ENCODE results near the gene ZIC3. TPM values are rescaled to one million over a fixed set of nuclear protein-coding genes. Genes with fewer than 3 reads are reported as not detected.

ZIC3 gene
- total RNA-seq, 1 experiment from 2014 or later, result 126 TPM

- H2BK5ac ChIP-seq (ENCODE audit: insufficient read length, low read length), result no peak overlapping the region
- Mint-ChIP-seq H3K4me3 (peak overlapping the region; percentile 94 to 98), H3K27ac (peak overlapping the region in 1 of 3 experiments; percentile 90; a peak in 2 of 7 replicates)
Observed at GRCh38 chrX:137569470-137569891, 3.6 kb downstream of the ZIC3 start.

More at GRCh38 chrX:137569470-137569891, 3.6 kb downstream of the ZIC3 start:
- Mint-ChIP-seq H3K4me1 (peaks cover 23 to 44% of the 10 kb centered on the region in 2 experiments), H3K27me3 (ENCODE audit: low read depth) (no peaks in the 10 kb centered on the region; the same call in 1 of the 2 replicates), H3K36me3 (ENCODE audit: insufficient read depth in 1 of 3, low read depth in 3 of 3) (peaks cover 30 to 68% (median 58%) of the 10 kb centered on the region in 3 experiments), H3K9me3 (peaks cover 3 to 50% of the 10 kb centered on the region in 2 experiments; a peak in 4 of 5 replicates)
- H3K56ac ChIP-seq (ENCODE audit: insufficient read length, low read depth, low read length), result no peak overlapping the region
- no peak overlapping the region for H3K4ac ChIP-seq (ENCODE audit: low read depth, low read length)
- H3K23ac ChIP-seq (ENCODE audit: insufficient read length, low read depth, low read length), result no peak overlapping the region
- no peak for DNase-seq
- H2AK5ac ChIP-seq (ENCODE audit: insufficient read length, low read length), result no peak overlapping the region
- H2BK12ac ChIP-seq (ENCODE audit: insufficient read length, low read depth, low read length), result no peak overlapping the region
- no peak for TF ChIP-seq CTCF (conservative IDR thresholded peaks at IDR 0.05)
- H3K14ac ChIP-seq (ENCODE audit: insufficient read depth, low read length), result no peak overlapping the region
- no peaks in the 10 kb centered on the region for H3K79me1 ChIP-seq (ENCODE audit: insufficient read depth, low read depth, low read length, poor library complexity, severe bottlenecking)
- no peaks in the 10 kb centered on the region for H3K9me3 ChIP-seq (ENCODE audit: control insufficient read depth, low read depth, low read length)
- H3K4me2 ChIP-seq (ENCODE audit: insufficient read depth, insufficient read length, low read length), result peak overlapping the region; percentile 77
- H4K91ac ChIP-seq (ENCODE audit: insufficient read length, low read depth, low read length), result no peak overlapping the region
- H2BK120ac ChIP-seq (ENCODE audit: low read depth, low read length, poor library complexity, severe bottlenecking), result no peak overlapping the region
- no peak overlapping the region for H4K8ac ChIP-seq (replicated peaks; ENCODE audit: insufficient read length, low read depth, low read length)
- peak overlapping the region; percentile 80 for H3K9ac ChIP-seq (ENCODE audit: extremely low read depth, insufficient read length, low read length)
- no peak overlapping the region for H3T11ph ChIP-seq (ENCODE audit: low read length)
- no peaks in the 10 kb centered on the region for H4K20me1 ChIP-seq (ENCODE audit: control insufficient read depth, insufficient read depth, insufficient read length)
- H3K23me2 ChIP-seq (ENCODE audit: insufficient read length, low read depth, low read length, poor library complexity, severe bottlenecking), result peaks cover 12% of the 10 kb centered on the region
- no peak overlapping the region for H3K27ac ChIP-seq (ENCODE audit: insufficient read length, low read depth, low read length)
- peaks cover 29% of the 10 kb centered on the region for H3K79me2 ChIP-seq (ENCODE audit: insufficient read depth, low read length)
- no peak overlapping the region for H2AFZ ChIP-seq (ENCODE audit: low read length)
- peaks cover 6% of the 10 kb centered on the region; the same call in 1 of the 2 replicates for H3K4me1 ChIP-seq (ENCODE audit: insufficient read depth, low read length)
- no peak overlapping the region for H4K5ac ChIP-seq (ENCODE audit: insufficient read length, low read depth, low read length)
- no CpG with 5 or more reads among the region's 16 CpGs for WGBS (ENCODE audit: extremely low coverage, insufficient read length, low lambda C conversion rate)
- no peaks in the 10 kb centered on the region for H3K27me3 ChIP-seq (ENCODE audit: insufficient read depth, low read length)
- no peak overlapping the region for H2BK20ac ChIP-seq (ENCODE audit: low read depth, low read length, poor library complexity, severe bottlenecking)
- no peak overlapping the region for H2BK15ac ChIP-seq (ENCODE audit: low read depth, low read length)
- no peak overlapping the region for H3K18ac ChIP-seq (ENCODE audit: insufficient read length, low read depth, low read length)

Data from H9 (cell line).